HG03159 (cell line): ENCODE data around the gene NR2F2.

Experiments
- ATAC-seq: cut with Tn5 transposase; IDR thresholded peaks from one replicate; pipeline ENCODE4 v1.9.1; 2021; ENCODE audit warnings: mild to moderate bottlenecking, moderate library complexity; ENCODE audit not compliant: unreplicated experiment

The NR2F2 gene

GRCh38 chr15:96330450-96331143 lies at the start of gene NR2F2:
NR2F2 (plus strand) TSS chr15:96330700; CDS start chr15:96332106, 1,406 bp downstream.
- ATAC-seq, result peak; percentile 83

GRCh38 chr15:96285305-96285704 lies 45.2 kb upstream of the NR2F2 start:
- no peak for ATAC-seq

GRCh38 chr15:96285729-96286254 lies 44.7 kb upstream of the NR2F2 start:
- ATAC-seq, result no peak

GRCh38 chr15:96290679-96291078 lies 39.8 kb upstream of the NR2F2 start:
- no peak for ATAC-seq

- no peak for ATAC-seq
These were observed 37.9 kb upstream of the NR2F2 start for GRCh38 chr15:96292635-96293034.

GRCh38 chr15:96293441-96293840 lies 37.1 kb upstream of the NR2F2 start:
- no peak for ATAC-seq

- ATAC-seq, result no peak
These were observed 35.7 kb upstream of the NR2F2 start for GRCh38 chr15:96294766-96295165.

- no peak for ATAC-seq
These were observed 34.2 kb upstream of the NR2F2 start for GRCh38 chr15:96296264-96296663.

GRCh38 chr15:96297783-96298182 lies 32.7 kb upstream of the NR2F2 start:
- no peak for ATAC-seq

- ATAC-seq, result no peak
These were observed 32.3 kb upstream of the NR2F2 start for GRCh38 chr15:96298217-96298616.

- ATAC-seq, result no peak
These were observed 29.7 kb upstream of the NR2F2 start for GRCh38 chr15:96300836-96301235.

- no peak for ATAC-seq
These were observed 26.9 kb upstream of the NR2F2 start for GRCh38 chr15:96303503-96304056.

GRCh38 chr15:96304839-96305238 lies 25.7 kb upstream of the NR2F2 start:
- ATAC-seq, result no peak

- ATAC-seq, result no peak
These were observed 24.2 kb upstream of the NR2F2 start for GRCh38 chr15:96306321-96306720.

GRCh38 chr15:96307856-96308394 lies 22.6 kb upstream of the NR2F2 start:
- ATAC-seq, result no peak

GRCh38 chr15:96309143-96309660 lies 21.3 kb upstream of the NR2F2 start:
- no peak for ATAC-seq

GRCh38 chr15:96311256-96311955 lies 19.1 kb upstream of the NR2F2 start:
- ATAC-seq, result no peak

- no peak for ATAC-seq
These were observed 18.6 kb upstream of the NR2F2 start for GRCh38 chr15:96311956-96312294.

GRCh38 chr15:96312641-96313335 lies 17.7 kb upstream of the NR2F2 start:
- ATAC-seq, result no peak

- ATAC-seq, result no peak
These were observed 16.0 kb upstream of the NR2F2 start for GRCh38 chr15:96314518-96314917.

GRCh38 chr15:96314963-96315362 lies 15.5 kb upstream of the NR2F2 start:
- ATAC-seq, result no peak
